Measurements from ENCODE around the gene PRKAG2. TPM values are rescaled to one million over a fixed set of nuclear protein-coding genes. Genes with fewer than 3 reads are reported as not detected.

Gene PRKAG2
- total and polyA plus RNA-seq, 9 donors = 9.3 to 37.7 (median 22.6) TPM

DNA sequence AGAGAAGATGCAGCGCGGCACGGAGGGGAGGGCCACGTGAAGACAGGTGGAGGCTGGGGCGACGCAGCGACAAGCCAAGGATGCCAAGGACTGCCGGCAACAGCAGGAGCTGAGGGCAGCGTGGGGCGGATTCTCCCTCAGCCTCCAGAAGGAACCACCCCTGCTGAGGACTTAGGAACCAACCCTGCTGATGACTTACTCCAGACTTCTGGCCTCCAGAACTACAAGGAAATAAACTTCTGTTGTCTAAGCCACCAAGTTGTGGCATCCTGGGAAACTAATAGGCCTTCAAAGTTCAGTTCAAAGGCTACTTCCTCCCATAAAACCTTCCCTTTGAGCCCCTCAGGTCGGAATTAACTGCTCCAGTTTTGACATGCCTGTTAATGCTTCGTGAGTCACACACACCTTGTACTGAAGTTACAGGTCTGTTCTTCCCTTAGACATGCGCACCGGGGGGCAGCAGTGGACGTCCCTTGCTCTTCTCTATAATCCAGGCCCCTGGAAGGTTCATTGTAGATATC lies 268.8 kb downstream of the PRKAG2 start:
- intact Hi-C loops (cut with DNase I) = no loop called here
- Histone ChIP-seq H3K9me3 (no peaks in the 10 kb centered on the region), H3K36me3 (no peaks in the 10 kb centered on the region), H3K27me3 (no peaks in the 10 kb centered on the region), H3K4me1 (ENCODE audit: insufficient read depth) (no peaks in the 10 kb centered on the region), H3K27ac (no peak overlapping the region), H3K4me3 (no peak overlapping the region)
- TF ChIP-seq, protein P1, sequence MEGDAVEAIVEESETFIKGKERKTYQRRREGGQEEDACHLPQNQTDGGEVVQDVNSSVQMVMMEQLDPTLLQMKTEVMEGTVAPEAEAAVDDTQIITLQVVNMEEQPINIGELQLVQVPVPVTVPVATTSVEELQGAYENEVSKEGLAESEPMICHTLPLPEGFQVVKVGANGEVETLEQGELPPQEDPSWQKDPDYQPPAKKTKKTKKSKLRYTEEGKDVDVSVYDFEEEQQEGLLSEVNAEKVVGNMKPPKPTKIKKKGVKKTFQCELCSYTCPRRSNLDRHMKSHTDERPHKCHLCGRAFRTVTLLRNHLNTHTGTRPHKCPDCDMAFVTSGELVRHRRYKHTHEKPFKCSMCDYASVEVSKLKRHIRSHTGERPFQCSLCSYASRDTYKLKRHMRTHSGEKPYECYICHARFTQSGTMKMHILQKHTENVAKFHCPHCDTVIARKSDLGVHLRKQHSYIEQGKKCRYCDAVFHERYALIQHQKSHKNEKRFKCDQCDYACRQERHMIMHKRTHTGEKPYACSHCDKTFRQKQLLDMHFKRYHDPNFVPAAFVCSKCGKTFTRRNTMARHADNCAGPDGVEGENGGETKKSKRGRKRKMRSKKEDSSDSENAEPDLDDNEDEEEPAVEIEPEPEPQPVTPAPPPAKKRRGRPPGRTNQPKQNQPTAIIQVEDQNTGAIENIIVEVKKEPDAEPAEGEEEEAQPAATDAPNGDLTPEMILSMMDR (IDR thresholded peaks at IDR 0.05) = no peak
- WGBS, 3 donors = 88 to 93% (median 90%) methylated on average over 15 of the region's 15 CpGs
- no peak for DNase-seq

DNA sequence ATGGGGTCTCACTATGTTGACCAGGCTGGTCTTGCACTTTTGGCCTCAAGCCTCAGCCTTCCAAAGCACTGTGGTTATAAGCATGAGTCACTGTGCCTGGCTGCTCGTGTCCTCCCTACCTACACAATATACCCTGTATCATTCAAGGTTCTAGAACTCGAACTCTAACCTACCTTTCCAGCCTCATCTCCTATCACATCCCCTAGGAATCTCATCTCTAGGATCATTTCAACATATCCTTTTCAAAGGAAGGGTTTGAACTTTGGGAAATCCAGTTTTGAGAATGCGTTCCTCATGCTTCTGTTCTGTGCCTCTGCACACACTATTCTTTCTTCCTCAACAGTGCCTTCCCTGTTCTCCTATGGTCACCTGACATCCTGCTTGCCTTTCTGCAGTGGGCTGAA lies 269.4 kb downstream of the PRKAG2 start:
- 75 to 81% (median 79%) methylated on average over 3 of the region's 3 CpGs for whole genome bisulfite sequencing, 3 donors

DNA sequence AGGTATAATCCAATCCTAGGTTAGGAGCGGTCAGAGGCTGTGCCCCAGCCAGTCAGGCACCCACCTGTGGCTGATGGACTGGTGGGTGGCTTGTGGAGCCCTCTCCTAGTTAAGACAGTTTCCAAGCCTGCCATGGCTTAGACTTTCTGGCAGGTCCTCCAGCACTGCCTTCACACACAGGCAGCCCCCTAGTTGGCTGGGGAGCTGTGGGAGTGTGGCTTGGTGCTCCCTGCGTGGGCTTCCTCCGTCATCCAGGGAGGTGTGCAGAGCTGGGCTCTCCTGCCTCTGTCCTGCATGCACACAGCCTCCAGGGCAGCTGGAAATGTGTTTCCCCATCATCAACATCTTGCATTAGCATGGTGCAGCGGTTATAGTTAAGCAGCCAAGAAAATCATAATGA lies 273.0 kb downstream of the PRKAG2 start:
- intact Hi-C loops (cut with DNase I) = no loop called here
- no peaks in the 10 kb centered on the region for H3K36me3 ChIP-seq

More for the DNA sequence above, 269.4 kb downstream of the PRKAG2 start:
- H3K27ac ChIP-seq = no peak overlapping the region
- H3K9me3 ChIP-seq = no peaks in the 10 kb centered on the region
- H3K4me1 ChIP-seq (ENCODE audit: insufficient read depth) = no peaks in the 10 kb centered on the region
- TF ChIP-seq EP300 (IDR thresholded peaks at IDR 0.05) = no peak
- TF ChIP-seq, protein P1 (IDR thresholded peaks at IDR 0.05) = no peak
- no peak for TF ChIP-seq POLR2A (IDR thresholded peaks at IDR 0.05)
- no peaks in the 10 kb centered on the region for H3K27me3 ChIP-seq
- DNase-seq = no peak
- no peak overlapping the region for H3K4me3 ChIP-seq
- intact Hi-C loops (cut with DNase I) = no loop called here
- no peaks in the 10 kb centered on the region for H3K36me3 ChIP-seq

DNA sequence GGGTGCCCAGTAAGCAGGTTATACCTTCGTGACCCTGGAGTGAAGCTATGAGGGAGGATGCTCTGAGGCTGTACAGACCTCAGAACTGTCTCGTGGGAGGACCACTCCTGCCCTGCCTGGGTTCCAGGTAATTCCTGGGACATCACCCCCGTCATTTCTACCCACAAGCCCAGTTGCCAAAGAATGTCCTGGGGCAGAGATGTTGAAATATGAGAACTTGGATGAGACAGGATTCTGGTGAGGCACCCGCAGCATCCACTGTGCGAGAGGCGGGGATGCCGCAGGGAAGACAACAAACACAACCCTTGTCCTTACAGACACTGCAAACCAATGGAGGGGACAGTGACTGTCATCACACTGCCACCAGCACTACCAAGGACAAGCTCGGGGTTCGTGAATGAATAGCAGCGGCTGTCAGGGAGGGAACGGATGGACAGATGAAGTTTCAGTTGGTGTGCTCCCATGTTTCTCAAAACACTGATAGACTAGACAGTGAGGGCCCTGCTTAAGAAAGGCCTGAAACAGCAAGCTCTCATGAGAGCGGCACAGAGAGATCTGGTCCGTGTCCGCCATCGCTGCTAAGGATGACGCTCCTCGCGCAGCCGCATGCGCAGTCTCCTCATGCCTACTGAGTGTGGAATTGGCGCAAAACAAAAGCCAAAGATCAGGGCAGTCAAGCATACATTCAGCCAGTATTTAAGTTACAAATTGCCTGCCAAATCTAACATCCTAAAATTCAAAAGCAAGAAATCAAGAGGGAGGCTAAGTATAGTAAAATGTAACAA lies 275.2 kb downstream of the PRKAG2 start:
- WGBS, 3 donors = 92 to 97% (median 96%) methylated on average over 21 of the region's 21 CpGs
- Histone ChIP-seq H3K27ac (no peak overlapping the region), H3K9me3 (no peaks in the 10 kb centered on the region), H3K27me3 (no peaks in the 10 kb centered on the region), H3K4me1 (ENCODE audit: insufficient read depth) (peaks cover 8% of the 10 kb centered on the region), H3K36me3 (no peaks in the 10 kb centered on the region), H3K4me3 (no peak overlapping the region)
- no peak for DNase-seq
- TF ChIP-seq EP300 (IDR thresholded peaks at IDR 0.05) (no peak), POLR2A (IDR thresholded peaks at IDR 0.05) (no peak)
- TF ChIP-seq, protein P1 (IDR thresholded peaks at IDR 0.05) = no peak
- intact Hi-C loops (cut with DNase I) = no loop called here

More for the DNA sequence above, 273.0 kb downstream of the PRKAG2 start:
- H3K4me3 ChIP-seq = no peak overlapping the region
- H3K4me1 ChIP-seq (ENCODE audit: insufficient read depth) = peaks cover 8% of the 10 kb centered on the region
- DNase-seq = no peak
- no peaks in the 10 kb centered on the region for H3K9me3 ChIP-seq
- no peak for TF ChIP-seq EP300 (IDR thresholded peaks at IDR 0.05)
- TF ChIP-seq, protein P1 (IDR thresholded peaks at IDR 0.05) = no peak
- no peak overlapping the region for H3K27ac ChIP-seq
- H3K27me3 ChIP-seq = no peaks in the 10 kb centered on the region
- WGBS, 3 donors = 84 to 98% (median 98%) methylated on average over 4 of the region's 4 CpGs
